GM19455 (cell line): ENCODE measurements around the gene DIDO1.

Experiments used
- ATAC-seq: cut with Tn5 transposase; IDR thresholded peaks from one replicate; pipeline ENCODE4 v1.9.1; 2021; ENCODE audit not compliant: unreplicated experiment

The DIDO1 gene

DNA sequence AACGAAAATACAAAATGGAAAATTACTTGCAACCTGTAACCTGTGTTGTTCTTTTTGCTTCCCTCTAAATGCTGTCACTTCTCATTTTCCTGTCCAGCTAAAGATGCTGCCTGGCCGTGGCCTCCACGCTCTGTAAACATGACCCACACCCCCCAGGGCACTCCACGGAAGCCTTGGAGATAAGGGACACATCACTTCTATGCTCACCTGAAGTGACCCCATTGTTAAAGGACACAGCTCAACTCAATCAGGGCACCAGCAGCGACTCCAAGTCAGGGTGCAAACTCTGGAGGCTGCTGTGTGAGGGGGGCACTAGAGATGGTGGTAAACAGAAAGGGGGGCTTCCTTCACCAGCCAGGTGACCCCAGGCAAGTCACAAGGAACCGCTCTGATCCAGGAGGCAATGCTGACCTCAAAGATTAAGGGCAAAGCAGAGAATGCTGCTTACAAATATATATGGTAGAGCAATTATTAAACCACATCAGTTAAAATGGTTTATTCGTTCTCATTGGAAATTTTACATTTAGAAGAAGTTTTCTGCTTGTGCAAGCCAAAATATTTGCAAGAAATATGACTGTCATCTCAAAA, 13.2 kb downstream of the DIDO1 start:
- ATAC-seq = no peak

DNA sequence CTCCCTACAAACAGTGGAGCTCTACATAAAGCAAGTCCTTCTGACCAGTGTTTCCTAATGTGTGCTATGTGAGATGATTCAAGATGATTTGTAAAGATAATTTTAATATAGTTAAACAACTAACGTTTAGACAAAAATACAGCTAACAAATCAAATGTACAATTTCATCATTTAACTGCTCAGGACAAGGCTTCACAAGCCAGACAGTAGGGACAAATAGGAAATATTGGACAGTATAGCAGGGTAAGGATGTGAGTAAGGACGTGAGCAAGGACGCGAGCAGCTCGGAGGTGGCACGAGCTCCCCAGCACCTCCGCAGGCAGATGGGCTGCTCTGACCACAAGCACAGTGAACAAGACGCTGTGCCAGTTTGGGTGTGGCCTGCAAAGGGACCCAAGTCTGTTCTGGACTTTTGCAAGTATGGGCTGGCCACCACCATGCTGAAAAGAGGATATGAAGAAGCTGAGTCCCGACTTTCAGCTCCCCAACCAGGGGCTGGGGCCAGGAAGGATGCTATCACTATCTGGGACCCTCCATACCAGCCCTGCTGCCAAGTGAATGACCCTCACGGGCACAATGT, 14.5 kb downstream of the DIDO1 start:
- ATAC-seq = no peak

DNA sequence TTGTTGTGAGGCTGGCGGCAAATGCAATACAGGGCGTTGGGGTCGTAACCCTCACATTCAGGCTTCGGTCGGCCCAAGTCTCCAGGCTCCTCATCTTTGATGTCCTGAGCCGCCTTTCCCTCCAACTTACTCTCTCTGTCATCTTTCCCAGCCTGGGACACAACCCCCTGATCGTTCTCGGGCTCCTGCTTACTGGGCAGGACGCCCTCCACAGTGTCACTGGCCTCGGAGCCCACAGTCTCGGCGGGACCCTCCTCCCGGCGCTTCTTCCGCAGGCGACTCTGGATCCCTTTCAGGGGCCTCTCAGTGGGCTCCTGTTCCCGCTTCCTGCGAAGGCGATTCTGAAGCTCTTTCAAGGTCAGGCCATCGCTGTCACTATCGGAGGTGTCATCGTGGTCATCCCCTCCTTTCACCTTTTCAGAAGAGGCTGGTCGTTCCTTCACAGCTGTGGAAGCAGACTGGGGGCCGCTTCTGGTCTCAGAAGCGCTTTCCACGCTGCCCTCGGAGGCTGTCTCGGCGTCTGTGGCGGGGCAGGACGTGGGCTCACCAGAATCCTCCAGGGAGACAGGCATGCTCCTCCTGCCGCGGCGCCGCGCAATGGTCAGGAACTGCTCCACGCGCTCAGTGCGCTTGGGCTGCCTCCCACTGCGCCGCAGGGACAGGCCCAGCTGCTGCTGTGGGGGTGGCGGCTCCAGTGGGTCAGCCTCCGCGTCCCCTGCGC, 15.4 kb downstream of the DIDO1 start:
- ATAC-seq = no peak

DNA sequence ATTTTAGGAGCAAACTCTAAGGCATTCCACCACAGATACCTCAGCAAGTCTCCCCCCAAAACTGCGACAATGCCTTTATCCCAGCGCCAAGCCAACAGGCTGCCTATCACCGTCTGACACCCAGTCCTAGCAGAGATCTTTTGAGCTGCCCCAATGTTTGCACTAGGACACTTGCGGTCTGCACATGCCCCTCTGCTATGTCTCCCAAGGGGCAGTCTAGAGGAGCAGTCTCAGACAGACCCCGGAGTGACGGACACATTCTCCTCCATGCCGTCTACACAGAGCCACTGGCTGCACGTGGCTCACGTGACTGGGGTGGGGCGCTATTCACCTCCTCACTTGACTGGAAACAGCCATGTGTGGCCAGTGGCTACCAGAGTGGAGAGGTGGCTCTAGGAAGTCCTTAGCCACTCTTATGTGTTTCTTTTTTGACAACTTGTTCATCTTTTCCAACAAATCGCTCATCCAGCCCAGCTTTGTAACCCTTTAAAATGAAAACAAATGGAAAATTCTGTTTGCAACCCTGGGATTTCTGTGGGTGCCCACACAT, 16.0 kb downstream of the DIDO1 start:
- ATAC-seq = no peak

DNA sequence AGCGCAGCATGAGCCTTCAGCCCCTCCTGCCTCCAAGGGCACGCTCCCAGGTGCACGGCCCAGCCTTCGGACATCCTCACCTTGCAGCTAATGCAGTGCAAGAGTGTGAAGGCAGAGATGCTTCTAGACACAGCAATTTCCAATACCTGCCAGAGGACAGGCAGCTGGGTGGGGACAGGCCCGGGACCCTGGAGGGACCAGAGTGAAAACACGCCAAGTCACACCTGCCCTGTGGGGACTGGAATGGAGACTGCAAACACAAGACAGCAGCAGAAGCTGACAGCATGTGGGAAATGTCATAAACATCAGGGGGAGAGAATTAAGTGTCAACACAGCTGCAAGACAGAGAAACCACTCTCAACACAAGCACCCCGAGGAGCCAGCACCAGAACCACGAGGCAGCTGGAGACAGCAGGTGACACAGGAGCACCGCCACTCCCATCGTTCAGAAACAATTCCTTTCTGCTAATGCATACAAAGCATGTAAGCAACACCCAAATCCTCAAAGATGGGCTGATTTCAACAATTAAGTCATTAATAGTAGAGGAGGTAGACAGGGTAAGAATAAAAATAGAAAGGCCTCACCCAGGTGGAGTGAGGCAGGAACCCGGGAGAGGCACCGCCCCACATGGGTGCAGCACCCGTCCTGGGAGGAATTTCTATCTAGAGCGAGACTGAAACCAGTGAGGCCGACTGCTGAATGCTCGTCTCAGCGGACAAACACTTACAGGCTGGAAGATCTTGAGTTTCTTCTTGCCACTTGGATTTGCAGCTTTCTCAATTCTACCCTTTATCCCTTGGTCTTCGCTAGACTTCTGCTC, 17.1 kb downstream of the DIDO1 start:
- ATAC-seq = no peak

DNA sequence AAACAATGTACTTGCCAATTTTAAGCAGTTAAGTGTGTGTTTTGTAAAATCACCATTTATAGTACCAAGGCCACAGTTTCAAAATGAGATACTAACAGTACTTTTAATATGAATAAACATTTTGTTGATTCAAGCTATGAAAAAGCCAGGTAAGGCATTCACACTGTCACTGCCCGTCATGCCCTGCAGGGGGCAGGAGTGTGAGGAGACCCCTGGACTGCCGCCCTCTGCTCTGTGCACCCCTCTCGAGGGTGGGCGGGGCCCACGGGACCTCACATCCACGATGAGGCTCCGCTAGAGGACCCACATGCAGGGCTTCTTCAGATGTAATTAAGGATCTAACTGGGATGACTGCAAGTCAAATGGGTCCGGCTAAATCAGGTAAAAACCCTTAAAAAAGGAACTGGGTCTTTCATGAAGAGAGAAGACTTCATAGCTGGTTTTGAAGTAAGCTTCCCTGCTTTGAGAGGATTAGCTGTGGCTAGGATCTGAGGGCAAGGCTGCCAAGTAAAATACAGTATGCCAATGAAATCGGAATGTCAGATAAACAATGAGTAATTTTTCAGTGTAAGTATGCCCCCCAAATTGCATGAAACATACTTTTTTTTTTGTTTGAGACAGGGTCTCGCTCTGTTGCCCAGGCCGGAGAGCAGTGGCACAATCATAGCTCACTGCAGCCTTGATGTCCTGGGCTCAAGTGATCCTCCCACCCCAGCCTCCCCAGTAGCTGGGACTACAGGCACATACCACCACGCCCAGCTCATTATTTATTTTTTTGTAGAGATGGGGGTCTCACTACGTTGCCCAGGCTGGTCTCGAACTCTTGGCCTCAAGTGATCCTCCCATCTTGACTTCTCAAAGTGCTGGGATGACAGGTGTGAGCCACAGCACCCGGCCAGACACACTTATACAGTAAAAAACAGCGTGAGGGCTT, 18.7 kb downstream of the DIDO1 start:
- ATAC-seq = no peak

DNA sequence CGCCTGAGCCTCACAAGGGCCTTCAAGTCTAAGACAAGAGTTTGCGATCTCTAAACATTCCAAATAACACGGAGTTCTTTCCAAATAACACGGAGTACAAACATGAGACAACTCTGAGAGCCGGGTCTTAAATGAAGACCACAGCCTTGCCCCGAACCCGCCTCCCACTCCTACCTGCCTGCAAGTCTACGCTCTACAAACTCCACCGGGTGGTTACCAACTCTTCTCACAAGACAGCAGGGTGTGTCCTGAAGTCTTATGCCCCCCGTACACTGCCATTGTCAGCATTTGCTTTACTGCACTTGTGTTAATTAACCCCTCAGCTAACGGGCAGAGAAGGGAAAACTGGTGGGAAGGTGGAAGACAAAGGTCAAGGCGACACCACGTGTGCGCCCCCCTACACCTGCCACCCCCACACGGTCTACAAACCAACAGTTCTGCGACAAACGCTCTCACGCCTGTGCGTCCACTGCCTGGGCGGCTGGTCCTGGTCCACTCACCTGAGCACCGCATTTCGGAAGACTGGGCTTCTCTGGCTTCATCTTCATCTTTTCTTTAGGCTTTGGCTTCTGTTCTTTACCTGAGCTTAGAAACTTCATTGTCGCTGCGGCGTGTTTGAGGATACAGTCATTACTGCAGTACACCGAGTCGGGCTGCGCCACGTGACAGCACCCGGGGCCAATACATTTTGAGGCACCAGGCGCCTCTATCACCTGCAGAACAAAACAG, 19.5 kb downstream of the DIDO1 start:
- no peak for ATAC-seq

DNA sequence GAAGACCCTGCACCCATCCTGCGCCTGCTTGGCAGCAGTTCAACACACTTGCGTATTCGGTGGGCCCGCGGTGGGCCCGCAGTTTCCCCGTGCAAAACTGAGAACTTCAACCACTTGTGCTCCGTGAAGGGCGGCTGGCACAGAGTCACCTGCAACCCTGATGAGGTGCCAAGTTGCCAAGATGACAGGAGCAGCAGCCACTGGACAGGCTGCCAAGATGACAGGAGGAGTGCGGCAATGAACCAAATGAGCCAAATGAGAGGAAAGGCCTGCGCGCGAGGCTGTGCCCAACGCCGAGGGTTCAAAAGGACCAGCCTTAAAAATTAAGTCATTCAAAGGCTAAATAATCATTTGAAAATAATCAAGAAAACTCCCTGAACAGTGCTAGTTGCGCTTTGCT, 20.1 kb downstream of the DIDO1 start:
- no peak for ATAC-seq

DNA sequence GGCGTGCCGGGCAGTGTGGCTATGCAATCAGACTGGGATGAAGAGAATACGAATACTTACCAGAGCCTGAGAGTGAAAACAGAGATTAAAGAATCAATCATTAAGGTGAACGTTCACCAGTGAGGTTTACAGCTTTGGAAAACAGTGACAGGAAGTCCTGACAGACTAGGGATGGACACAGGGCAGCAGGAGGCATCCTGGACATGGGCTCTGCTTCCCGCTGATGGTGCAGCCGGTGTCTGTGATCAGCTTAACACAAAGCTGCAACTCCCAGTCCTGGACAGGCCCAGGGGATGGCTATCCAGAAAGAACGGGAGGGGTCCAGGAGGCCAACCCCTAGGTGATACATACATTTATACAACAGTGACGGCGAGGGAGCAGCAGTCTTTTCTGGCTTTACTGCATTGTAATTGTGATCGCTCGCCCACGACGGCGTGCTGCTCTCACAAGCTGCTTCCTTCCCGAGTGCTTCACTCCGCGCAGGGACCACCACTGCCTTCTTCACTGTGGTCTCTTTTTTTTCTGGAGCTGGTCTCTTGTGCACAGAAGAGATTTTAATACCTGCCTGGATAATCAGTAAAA, 20.7 kb downstream of the DIDO1 start:
- no peak for ATAC-seq

DNA sequence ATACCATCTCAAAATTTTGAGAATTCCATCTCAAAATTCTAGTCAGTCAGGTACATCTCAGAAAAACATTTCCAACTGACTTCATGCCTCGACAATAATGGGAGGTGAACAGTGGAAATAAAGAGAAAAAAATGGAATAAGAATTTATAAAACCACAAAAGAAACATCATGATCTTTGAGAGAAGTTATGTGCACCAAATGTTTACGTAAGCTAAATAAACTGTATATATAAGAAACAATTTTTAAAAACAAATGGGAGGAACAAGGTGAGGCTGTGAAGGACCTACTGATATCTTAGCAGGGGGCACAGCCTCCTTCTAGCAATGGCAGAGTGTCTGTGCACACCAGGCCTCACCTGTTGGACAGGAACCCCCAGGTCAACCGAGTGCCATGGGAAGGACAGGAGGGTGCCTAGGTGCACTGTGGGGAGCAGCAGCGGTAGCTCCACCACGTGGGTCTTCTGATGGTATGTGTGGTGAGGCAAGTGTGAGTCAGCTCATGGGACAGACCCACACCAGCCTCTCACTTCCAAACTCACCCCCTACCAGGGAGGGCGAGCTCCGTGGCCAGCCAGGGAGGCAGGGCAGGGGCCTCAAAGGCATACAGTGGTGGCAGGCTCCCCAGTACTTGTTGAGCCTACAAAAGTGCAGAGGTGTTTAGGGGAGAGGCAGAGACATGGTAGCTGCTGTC, 23.2 kb downstream of the DIDO1 start:
- ATAC-seq = no peak

DNA sequence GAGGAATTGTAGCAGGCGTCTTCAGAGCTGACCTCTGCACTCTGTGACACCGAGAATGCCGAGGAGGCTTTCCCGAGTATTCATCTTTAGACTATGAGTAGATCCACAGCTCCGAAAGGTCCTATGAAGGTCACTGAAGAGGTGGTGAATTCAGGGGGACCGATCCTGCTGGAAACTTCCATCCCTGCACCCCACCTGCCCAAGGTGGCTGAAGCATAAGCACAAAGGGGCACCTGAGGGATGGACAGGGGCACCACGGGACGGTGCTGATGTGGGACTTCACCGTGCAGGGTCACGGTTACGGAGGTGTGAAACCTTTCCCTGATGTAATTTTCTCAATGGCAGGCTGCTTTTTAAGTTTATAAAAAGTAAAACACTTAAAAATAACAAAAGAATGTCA, 24.4 kb downstream of the DIDO1 start:
- ATAC-seq = no peak

DNA sequence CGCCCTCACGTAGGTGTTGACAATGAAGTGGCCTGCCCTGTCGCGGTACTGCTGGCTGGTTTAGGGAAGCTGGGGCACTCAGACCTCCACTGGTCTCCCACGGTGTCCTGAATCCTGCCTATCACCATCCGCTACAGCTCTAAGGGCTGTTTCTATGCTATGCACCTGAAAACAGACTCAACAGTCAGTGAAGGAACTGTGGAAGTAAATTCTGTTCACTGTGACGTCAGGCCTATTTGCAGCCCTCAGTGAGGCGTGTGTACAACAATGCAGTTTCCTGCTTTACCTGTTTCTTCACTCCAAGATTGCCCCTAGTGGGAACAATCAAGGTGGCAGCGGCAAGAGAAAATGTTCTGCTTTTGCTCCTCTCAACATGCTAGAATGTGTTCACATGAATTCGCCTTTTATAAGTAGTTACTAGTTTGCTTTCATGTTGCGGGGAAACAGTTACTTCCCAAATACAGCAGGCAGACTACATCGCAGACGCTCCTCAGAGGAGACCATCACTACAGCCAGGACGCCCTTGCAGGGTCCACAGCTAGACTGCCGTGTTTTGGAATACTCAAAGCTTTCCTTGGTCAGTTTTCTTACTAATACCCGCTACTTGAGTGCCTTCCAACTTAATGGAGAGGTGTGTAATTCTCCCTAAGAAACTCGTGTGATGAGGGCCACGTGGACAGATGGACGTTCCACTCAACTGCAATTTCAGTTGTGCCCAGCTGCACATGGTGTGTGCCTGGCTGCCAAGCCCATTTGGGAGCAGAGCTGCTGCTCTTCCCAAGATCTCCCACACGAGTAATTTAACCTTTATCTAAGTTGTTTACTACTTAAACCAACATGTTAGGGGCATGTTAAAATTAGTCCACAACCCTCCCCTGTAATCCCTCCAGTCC, 25.4 kb downstream of the DIDO1 start:
- ATAC-seq = peak; percentile 23

DNA sequence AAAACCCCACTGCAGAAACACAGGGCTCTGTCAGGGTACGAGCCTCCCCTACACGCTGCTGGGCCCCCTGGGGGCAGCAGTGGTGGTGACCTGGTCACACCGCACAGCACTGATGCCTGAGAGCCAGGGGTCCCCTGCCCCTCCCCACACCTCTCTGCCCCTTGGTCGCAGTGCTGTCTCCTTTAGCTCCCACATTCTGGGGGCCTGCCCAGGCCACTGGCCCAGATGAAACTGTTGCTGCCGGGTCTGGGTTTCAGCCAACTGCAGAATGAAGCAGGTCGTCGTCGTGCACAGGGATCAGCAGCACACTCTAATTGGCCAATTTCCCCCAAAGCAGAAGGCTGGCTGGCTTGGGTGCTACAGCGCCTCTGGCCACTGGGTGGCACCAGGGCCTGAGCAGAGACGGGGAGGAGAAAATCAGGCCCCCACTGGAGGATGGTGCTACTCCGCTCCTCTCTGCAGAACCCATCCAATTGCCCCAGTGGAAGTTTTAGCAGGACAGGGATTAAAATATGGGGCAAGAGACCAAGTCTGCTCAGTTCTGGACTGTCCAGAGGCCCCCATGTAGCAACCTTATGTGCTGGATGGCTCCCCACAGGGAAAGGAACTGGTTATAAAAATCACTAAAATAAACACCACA, 26.1 kb downstream of the DIDO1 start:
- ATAC-seq = peak; percentile 76

DNA sequence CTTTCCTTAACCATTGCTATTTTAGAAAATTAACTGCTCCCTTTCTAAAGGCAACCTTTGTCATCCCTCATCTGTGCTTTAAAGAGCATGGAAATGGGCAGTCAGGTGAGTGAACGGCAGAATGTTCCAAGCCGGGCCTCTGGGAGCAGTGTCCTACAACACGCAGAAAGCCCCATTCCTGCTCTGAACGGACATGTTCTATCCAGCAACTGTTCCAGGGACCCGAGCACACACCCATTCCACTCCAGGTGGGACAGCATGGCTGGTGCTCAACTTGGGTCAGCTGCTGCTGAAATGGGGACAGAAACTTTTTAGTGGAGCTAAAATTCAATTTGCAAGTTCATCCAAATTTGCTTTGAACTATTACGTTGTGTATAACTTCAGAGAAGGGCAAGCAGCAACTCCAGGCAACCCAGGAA, 26.7 kb downstream of the DIDO1 start:
- ATAC-seq = peak; percentile 9

DNA sequence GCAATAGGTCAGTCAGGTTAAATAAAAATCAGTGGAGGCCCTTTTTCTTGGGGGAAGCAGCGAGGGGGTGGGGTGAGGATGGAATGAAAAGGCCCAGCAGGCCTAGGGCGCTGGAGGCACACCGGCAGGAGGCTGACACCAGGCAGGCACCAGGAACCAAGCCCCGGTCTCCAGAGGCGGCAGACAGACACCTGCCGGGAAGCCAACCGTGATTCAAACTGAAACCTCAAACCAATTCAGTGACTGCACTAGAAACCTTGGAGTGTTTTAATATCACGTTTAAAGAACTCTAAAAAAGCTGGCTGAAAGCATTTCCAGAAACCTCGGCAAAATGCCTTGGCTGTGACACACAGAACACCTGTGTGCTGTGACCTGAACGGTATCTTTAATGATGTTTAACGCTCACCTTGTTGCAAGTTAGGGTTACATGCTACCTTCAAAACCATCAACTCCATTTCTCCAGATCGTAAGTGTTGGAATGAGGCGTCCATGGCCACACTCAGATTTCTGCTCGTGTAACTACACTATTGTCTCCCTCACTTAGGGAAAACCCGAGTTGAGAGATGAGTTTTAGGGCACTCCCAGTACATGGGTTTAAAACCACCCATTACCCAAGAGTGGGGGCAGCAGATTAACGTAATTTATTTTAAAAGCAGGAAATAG, 27.2 kb downstream of the DIDO1 start:
- ATAC-seq = no peak

DNA sequence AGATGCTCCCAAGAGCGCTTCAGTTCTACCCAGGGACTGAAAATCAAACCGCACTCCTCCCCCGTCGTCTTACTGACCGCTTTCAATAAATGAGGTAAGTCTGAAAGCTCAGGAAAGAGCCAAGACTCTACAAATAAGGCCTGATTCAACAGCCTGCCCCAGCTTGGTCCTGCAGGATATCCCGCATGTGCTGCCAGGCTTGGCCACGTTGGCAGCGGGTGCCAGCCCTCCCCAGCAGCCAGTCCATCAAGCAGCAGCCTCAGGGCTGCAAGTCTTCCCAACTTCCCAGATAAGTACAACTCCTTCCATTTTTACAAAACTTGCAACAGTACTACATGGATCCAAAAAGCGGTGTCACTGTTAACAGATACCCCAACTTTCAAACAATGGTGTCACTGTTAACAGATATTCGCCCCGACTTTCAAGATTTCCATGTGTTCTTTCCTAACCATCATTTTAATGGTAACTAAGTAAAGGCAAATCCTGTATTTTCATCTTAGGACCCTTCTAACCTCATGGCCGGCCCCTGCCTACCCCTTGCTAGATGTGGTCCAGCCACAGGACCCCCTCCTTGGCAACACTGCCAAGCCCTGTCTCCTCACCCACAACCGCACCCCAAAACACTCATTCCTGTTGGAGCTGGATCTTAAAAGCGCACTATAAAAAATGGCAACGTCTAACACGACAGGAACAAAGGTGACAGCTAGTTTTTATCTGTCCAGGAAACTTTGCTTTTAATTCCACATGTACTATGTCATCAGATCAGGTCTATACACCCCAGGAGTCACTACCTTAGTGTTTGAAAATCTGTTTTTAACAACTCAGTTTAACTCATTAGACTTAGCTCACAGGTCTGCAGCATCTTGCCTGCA, 28.0 kb downstream of the DIDO1 start:
- ATAC-seq = no peak
